Kidney capillary endothelial cell (primary cell): ENCODE data around the gene ANOS1.
"Not testable (repeated sequence)": the region's sequence is repeated elsewhere in the genome, so short reads cannot be mapped to it uniquely, and the experiment has no call there.

Experiments used
- DNase-seq: peaks from one replicate; pipeline ENCODE4 v3.0.0-alpha.2; 2018; ENCODE audit warnings: low spot score

ANOS1 gene

DNA sequence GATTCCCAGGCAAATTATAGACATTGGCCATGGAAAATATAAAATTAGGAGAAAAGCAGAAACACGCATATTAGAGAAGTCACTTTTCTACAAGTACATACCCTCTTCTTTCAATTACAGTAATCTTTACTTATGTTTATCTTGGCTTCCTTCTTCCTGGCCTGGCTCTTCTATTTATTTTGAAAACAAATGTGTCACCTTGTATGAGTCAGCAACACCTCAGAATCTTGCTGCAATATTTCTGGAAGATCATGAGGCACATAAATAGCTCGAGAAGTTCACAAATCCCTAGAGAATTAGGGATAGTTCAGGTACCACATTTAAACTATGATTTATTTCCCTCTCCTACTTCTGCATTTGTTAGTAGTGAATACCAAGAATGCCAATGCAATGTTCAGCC, 124.6 kb downstream of the ANOS1 start:
- DNase-seq, result peak; percentile 2

DNA sequence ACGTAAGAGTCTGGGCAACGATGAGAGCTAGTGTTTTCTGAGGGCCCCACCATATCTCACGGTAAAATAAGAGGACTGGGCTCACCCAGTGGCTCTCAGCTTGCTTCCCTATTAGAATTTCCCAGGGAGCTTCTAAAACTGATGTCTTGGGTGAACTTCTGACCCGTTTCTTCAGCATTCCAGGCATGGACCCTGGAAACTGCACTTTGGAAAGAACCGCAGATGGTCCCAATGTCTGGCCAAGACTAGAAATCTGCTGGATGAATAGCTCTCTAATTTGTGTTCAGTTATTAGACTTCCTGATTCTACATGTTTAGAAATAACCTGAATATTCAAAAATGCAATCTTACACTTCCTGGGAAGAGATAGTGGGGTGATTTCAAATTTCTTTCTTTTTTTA, 127.8 kb downstream of the ANOS1 start:
- DNase-seq, result no peak

DNA sequence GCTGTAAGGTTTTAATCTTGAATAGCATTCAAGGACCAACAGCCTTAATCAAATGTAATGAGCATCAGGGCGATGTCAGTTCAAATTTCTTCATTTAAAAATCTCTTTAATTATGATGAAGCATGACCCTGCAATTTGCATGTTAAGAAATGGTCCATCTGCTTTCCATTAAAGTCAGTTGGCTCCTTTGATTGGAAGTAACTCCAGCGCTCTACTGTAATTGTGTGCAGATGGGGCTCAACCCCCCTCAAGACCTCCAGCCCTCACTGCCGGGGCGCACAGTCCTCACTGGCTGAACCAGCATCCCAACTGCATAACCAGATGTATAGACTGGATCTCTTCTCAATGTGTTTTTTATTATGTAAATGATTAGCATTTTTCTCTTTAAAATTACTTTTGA, 140.4 kb downstream of the ANOS1 start:
- no peak for DNase-seq

DNA sequence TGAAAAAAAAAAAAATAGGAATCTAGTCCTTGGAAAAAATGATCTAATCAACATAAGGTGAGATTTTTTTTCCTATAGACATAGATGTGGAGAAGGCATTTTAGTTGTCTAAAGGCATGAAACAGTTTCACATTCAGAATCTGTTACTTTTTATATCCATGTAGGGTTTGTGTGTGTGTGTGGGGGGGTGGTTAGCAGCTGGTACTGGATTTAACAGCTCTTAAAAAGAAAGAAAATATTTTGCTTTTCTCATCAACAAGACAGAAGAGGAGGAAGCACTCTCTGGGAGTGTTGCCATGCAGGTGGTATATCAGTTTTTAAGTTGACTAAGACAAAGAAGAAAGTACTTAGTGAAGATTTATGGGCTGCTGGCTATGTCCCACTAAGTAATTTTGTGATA, 145.0 kb downstream of the ANOS1 start:
- DNase-seq, result no peak

DNA sequence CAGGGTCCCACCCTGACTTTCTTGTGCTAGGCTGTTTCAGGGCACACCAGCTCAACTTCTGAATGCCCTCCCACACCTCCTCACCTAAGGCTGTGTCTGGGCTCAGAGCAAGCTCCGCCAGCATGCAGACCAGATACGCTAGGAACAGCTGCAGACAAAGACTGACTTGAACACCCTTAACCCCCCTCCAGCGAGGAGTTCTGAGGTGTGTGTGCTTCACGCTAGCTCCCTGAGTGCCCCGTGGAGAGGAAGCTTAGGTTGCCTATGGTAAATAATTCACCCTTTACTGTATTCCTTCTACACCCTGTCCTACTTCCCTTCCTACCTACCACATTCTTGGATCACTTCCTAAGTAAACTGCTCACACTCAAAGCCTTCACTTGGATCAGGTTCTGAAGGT, 152.3 kb downstream of the ANOS1 start:
- no peak for DNase-seq

DNA sequence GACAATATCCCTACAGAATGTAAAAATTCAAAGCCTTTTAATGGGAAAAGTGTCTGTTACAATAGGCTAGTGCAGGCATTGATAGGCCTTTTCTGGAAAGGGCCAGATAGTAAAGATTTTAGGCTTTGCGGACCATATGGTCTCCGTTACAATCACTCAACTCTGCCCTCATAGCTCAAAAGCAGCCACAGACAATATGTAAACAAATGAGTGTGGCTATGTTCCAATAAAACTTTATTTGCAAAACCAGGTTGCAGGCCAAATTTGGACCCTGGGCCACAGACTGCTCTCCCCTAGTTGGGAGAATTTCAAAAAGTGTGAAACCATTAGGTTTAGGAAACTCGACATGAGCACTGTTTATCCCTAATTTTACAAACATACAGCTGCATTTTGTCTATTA, 155.1 kb downstream of the ANOS1 start:
- no peak for DNase-seq

DNA sequence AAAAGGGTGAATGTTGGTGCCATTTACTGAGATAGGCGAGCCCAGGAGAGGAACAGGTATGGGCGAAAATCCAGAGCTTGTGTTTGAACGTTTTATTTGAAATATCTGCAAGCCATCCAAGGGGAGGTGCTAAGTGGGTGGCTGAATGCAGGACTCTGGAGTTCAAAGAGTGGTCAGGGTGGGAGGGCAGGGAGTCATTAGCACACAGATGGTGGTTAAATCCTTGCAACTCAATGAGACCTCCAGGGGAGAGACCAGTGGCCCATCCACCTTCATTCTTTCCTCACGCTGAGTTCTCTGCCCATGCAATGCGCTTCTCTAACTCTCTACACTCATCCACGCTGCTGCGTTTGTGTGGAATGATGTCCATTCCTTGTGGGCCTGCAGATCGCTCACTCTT, 166.2 kb downstream of the ANOS1 start:
- no peak for DNase-seq

DNA sequence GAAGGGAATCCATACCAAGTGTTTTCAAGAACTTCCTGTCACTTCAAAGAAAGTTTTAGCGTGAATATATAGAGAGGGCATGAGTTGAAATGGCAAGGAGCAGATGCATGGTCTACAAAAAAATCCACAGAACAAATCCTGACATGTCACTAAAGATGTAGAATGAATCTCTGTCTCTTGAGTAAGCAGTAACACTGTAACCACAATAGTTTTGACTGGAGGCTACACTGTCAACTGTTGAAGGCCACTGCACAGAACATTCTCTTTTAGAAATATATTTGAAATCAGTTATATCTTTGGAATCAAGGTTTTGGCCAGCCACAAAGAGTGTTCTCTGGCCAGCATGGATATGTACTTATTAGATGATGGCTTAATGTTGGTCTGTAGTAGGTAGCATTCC, 183.5 kb downstream of the ANOS1 start:
- DNase-seq, result no peak

DNA sequence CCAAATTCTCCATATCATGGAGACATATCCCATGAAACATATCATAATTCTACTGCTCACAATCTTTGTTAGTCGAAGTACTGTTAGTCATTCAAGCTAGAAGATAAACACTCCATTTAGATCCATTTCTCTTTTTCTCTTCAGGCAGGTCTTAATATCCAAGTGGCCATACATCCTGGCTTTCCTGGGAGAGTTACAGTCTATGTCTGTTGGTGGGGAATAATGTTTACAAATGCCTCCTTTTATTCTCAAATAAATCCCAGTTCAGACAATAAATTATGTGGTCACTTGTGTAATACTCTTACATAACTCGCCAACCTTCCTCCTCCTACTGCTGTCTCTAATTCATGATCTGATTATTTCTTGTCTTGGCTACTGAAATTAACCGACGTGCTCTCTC, 185.2 kb downstream of the ANOS1 start:
- no peak for DNase-seq

DNA sequence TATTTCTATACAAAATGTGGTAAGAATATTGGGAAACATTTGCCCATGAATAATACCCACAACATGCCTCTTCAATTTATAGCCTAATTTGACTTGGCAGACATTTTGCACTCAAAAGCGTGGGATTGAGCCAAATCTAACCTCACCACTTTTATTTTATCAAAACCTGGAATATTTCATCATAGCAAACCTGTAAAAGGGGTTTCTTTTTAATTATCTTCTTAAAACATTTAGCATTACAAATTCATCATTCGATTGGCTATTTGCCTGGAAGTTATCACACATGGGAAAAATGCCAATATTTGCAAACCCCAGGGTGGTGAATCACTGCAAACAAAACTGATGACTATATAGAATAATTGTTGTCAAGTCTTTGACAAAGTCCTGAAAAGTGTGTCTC, 211.1 kb downstream of the ANOS1 start:
- no peak for DNase-seq

DNA sequence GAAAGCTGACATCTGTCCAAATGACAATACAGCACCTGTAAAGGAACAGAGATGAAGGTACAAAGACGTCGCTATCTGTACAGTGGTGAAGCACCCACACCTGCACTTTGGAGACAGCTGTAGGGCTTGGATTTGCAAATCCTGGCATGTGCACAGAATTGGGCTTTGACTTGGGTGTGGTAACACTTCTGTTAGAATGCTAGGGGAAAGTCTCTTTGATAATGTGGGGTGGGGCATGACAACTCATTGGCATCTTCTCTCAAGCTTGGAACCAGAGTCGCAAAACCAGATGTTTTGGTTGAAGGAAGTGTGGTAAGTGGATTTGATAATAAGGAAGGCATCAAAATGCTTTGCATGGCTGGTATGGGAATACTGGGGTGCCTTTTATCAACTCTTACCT, 211.8 kb downstream of the ANOS1 start:
- DNase-seq, result no peak

DNA sequence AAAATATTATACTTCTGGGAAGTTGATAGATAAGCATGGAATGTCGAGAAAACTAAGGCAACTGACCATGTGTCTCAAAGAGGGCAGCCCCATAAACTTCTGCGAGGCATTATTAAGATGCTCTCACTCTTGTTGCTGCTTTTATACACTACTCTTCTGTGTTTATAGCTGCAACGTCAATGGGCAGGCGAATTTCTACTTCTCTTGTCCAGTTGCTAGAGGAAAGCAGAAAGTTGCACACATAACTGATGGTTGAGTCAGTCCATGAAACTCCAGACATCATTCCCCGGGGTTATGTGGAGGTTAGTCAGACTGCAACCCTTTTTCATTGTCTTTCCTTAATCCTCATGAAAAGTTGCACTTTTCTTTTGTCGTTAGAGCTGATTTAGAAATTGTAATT, 227.5 kb downstream of the ANOS1 start:
- no peak for DNase-seq

DNA sequence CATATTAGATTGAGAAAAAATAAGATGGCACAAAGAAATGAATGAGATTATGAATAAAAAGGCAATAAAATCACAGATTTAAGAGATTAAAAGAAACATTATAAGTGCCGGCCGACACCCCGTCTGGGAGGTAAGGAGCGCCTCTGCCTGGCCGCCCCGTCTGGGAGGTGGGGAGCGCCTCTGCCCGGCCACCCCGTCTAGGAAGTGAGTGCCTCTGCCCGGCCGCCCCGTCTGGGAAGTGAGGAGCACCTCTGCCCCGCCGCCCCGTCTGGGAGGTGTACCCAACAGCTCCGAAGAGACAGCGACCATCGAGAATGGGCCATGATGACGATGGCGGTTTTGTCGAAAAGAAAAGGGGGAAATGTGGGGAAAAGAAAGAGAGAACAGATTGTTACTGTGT, 229.8 kb downstream of the ANOS1 start:
- not testable (repeated sequence) for DNase-seq

DNA sequence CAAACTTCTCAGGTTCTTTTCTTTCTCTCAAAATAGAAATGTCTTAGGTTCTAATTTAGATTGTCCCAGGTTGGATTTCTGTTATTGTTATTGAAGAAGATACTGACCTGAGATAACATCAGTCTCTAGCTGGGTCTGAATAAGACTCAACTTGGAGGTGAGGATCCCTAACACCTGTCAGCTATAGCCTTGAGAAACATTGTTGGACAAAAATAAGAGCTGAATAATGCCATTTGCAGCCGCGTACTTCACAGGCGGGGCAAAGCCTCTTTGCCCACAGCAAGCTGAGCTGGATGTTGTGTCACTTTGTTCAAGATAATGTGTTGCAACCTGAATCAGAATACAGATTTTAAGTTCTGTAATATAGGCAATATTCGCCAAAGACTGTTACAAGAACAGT, 231.7 kb downstream of the ANOS1 start:
- no peak for DNase-seq

DNA sequence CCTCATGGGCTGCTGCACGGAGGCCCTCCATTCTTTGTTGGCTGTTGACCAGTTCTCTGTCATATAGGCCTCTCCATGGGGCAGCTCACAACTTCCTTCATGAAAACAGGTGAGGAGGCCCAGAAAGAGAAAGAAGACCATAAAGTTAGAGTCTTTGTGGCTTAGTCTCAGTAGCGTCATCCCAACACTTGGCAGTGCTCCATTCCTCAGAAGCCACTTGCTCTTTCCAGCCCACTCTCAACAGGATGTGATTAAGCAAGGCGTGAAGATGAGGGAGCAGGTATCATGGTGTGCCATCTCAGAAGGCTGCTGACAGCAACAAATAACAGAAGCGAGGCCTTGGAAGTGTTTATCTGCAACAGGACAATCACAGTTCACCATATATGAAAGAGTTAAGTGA, 236.9 kb downstream of the ANOS1 start:
- DNase-seq, result not testable (repeated sequence)

DNA sequence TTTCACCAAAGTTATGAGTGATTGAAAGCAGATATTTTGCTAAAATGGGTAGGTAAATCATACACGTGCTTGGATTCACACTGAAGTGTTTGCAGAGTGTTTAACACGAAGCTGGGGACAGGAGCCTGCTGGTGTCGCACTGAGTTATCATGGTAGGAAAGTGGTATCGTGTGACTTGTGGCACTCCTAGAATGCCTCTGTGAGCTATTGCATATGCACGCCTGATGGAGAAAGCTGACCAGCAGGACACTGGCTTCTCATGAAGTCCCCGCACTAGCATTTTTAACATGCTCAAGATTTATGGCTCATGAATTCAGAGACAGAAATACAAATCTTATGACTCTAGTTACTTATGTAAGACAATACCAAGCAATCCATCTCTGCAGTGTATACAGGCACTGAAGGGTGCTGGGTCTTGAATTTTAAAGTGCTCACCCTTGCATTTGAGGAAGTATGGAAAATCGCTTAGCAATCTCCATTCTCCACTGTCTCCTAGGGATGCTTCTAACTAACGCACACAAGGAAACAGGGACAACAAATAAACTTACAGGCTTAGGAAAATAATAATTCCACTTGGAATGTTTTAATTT, 247.5 kb downstream of the ANOS1 start:
- no peak for DNase-seq
